NB4 (cell line): Measurements from ENCODE around the gene AK9.

Source experiments
- DNase-seq: peaks from one replicate; pipeline ENCODE4 v3.0.0; 2010; ENCODE audit warnings: low read depth
- H3K4me3 ChIP-seq: one replicate; pipeline ENCODE4 v1.5.1; 2011; ENCODE audit warnings: mild to moderate bottlenecking, low read depth, low read length, moderate library complexity
- CTCF ChIP-seq: IDR thresholded peaks from one replicate; pipeline ENCODE4 v1.5.1; 2012; ENCODE audit warnings: low read depth, low read length
- MYC ChIP-seq: IDR thresholded peaks from 2 replicates; pipeline ENCODE4 v1.6.1; 2011; ENCODE audit warnings: low read depth, low read length
- POLR2A ChIP-seq: IDR thresholded peaks from 2 replicates; pipeline ENCODE4 v1.6.1; 2011; ENCODE audit warnings: mild to moderate bottlenecking; ENCODE audit not compliant: insufficient read length; ENCODE audit errors: extremely low read depth
- TF ChIP-seq, protein P1 (sequence below): IDR thresholded peaks from 2 replicates; pipeline ENCODE4 v1.6.1; 2011; ENCODE audit warnings: low read depth, low read length

The AK9 gene

GRCh38 chr6:109631403-109631802 lies 59.6 kb downstream of the AK9 start:
- DNase-seq, result no peak
- TF ChIP-seq POLR2A, result no peak
- no peak for TF ChIP-seq CTCF
- no peak for TF ChIP-seq MYC
- TF ChIP-seq, protein P1, sequence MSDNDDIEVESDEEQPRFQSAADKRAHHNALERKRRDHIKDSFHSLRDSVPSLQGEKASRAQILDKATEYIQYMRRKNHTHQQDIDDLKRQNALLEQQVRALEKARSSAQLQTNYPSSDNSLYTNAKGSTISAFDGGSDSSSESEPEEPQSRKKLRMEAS, result no peak
- no peak overlapping the region for H3K4me3 ChIP-seq

DNA sequence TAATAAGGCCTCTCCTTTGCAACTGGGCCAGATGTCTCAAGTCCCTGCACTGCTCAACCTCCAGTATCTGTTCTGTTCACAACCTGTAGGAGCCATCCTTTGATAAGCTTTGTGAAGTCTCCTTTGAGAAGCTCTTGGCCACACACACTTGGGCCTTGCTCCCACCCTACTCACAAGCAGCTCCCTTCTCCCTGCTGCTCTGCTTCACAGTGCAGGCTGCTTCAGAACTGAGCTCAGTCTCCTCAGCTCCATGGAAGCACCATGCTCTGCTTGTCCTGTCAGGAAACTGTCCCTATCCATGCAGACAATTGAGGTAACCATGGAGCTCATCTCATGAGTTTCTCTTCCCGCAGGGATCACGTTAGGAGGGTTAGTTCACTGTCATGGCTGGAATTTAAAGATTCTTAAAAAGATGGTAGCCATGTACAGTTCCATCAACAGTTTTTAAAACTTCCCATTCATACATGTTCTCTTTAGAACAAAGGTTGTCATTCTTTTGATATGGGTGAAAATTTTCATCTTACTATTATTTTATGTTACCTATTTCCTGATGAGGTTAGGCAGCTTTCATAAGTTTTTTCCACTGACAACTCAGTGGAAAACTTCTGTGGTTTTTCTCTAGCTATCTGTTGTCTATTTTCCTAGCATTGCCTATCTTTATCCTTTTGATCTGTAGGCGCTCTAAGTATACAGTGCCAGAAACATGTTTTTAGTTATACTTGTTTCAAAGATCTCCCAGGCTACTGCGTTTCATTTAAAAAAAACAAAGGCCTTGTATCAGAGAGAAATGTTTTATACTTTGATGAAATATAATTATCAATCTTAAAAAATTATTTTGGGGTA lies 62.6 kb downstream of the AK9 start:
- H3K4me3 ChIP-seq, result no peak overlapping the region
- no peak for DNase-seq
- TF ChIP-seq CTCF (no peak), MYC (no peak)
- TF ChIP-seq, protein P1, result no peak

DNA sequence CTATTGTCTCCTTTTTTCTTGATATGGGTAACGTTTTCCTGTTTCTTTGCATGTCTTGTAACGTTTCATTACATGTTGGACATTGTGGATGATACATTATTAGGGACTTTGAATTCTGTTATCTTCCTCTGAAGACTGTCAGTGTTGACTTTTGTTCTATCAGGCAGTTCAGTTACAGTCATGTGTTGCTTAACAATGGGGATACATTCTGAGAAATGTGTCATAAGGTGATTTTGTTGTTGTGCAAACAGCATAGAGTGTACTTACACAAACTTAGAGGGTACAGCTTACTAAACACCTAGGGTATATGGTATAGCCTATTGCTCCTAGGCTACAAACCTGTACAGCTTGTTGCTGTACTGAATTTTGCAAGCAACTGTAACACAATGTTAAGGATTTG lies 64.7 kb downstream of the AK9 start:
- TF ChIP-seq, protein P1, result no peak
- no peak for TF ChIP-seq CTCF
- no peak for TF ChIP-seq MYC
- no peak for TF ChIP-seq POLR2A
- no peak for DNase-seq

DNA sequence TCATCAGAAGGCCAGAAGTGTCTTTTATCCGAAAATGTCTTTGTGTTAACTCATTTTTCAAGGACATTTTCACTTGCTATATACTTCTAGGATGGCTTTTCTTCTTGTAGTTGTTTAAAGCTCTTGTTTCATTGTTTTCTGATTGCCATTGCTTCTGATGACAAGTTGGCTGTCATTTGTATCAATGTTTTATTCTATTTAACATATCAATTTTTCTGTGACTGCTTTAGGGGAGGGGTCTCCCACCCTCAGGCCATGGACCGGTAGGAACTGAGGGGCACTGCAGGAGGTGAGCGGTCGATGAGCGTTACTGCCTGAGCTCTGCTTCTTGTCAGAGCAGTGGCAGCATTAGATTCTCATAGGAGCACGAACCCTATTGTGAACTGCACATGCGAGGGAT lies 65.8 kb downstream of the AK9 start:
- DNase-seq, result no peak
- TF ChIP-seq, protein P1, result no peak
- TF ChIP-seq POLR2A (no peak), CTCF (no peak), MYC (no peak)
- H3K4me3 ChIP-seq, result no peak overlapping the region

More for the DNA sequence above, 64.7 kb downstream of the AK9 start:
- H3K4me3 ChIP-seq, result no peak overlapping the region

DNA sequence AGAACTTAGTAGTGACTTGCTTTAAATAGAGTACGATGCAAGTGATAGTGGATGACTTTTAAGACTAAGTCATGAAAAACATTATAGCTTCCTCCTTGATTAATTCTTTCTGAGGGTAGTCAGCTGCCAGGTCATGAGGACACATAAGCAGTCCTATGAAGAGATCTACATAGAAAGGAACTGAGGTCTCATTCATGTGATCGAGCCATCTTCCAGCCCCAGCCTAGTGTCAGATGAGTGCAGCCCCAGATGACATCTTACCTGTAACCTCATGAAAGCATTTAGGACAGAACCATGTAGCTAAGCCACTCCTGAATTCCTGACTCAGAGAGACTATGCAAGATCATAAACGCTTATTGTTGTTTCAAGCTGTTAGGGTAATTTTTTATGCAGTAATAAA lies 67.7 kb downstream of the AK9 start:
- no peak for DNase-seq
- TF ChIP-seq CTCF (no peak), MYC (no peak), POLR2A (no peak)
- TF ChIP-seq, protein P1, result no peak
- H3K4me3 ChIP-seq, result no peak overlapping the region
